ENCODE data around the gene SLC1A5. TPM values are rescaled to one million over a fixed set of nuclear protein-coding genes. Genes with fewer than 3 reads are reported as not detected.

The SLC1A5 gene
- total and polyA plus RNA-seq, 2 experiments from 2014 or later: 43.0 to 63.6 TPM

DNA sequence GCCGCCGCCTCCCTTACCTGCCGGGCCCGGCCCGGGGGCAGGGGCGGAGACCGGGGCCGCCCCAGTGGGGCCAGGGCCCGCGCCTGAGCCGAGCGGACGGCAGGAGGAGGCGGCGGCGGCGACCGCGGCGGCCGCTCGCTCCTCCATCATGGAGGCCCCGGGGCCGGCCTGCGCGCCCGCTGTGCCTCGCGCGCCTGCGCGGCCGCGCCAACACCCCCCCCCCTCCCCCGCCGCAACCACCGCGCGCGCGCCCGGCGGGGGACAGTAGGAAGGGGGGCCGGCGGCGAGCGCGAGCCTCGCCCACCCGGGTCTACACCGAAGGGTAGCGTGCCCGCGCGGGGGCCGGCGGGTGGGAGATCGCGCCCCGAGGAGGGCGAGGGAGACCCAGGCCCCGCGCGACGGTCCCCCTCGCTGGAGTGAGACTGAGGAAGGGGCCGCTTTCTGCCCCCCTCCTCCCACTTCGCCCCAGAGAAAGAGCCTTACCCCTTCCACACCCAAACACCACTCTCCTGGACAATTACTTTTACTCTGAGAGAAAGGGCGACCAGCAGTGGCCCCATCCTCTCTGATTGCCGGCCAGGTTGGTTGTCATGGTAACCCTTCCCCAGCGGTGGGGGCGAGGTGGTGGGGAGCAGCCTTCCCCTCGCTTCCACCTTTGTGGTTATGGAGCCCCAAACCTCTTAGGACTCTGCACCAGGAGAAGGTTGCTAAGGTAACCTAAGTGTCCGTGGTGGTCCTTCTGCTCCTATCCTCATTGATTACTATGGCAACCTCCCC, 41.9 kb downstream of the SLC1A5 start, which contains the start of gene STRN4:
Gene STRN4, minus strand, starts transcription at position 170 of the 777 bp plus-strand sequence. Its CDS starts 20 bp downstream, at position 150.
- Histone ChIP-seq H3K4me3 (peak within 1 kb of the TSS; percentile 100), H3K4me1 (ENCODE audit: low read depth) (no peaks in the 10 kb centered on the region), H3K36me3 (peaks cover 4% of the 10 kb centered on the region), H3K27ac (peak within 1 kb of the TSS; percentile 98), H3K27me3 (no peaks in the 10 kb centered on the region), H3K9me3 (ENCODE audit: low read depth) (no peaks in the 10 kb centered on the region)
- TF ChIP-seq, protein P1, sequence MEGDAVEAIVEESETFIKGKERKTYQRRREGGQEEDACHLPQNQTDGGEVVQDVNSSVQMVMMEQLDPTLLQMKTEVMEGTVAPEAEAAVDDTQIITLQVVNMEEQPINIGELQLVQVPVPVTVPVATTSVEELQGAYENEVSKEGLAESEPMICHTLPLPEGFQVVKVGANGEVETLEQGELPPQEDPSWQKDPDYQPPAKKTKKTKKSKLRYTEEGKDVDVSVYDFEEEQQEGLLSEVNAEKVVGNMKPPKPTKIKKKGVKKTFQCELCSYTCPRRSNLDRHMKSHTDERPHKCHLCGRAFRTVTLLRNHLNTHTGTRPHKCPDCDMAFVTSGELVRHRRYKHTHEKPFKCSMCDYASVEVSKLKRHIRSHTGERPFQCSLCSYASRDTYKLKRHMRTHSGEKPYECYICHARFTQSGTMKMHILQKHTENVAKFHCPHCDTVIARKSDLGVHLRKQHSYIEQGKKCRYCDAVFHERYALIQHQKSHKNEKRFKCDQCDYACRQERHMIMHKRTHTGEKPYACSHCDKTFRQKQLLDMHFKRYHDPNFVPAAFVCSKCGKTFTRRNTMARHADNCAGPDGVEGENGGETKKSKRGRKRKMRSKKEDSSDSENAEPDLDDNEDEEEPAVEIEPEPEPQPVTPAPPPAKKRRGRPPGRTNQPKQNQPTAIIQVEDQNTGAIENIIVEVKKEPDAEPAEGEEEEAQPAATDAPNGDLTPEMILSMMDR (IDR thresholded peaks at IDR 0.05; ENCODE audit: low read depth, low read length): no peak
- peak; percentile 58 to 75 for DNase-seq (ENCODE audit: low read depth in 1 of 2, low spot score in 1 of 2)

DNA sequence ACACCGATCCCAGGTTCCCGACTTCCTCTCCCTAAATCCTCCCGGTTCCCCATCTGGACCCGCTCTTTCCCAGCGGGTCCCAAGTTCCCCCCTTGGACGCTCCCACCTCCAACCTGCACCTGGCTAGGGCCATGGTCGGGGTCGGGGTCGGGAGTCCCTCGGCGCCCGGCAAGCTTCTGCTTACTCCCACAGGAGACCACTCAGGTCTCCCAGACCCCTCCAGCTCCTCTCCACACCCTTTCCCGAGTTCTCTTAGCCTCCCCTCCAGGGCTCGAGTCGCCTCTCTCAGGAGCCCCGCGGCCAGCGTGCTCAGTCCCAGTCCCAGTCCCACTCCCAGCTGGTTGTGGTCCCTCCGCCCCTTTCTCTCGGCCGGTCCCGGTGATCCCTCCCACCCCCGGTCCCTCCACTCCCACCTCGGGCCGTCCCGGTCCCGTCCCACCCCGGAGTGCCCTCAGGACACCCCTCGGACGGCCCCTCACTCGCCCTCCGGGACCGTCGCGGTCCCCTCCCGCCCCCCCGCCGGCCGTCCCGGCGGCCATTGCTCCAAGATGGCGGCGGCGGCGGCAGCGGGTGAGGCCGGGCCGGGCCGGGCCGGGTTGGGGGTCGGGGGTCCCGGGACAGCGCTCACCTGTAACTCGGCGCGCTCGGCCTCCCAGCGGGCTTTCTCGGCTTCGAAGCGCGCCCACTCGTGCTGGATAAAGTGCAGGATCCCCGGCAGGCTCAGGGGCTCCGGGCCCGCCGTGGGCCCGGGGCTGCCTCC, 42.7 kb downstream of the SLC1A5 start, which contains the start of gene FKRP:
Gene FKRP, plus strand, starts transcription at position 537 of the 760 bp plus-strand sequence. CDS start 9,394 bp downstream, outside the sequence.
- Histone ChIP-seq H3K27ac (peak within 1 kb of the TSS; percentile 98), H3K4me3 (peak within 1 kb of the TSS; percentile 100), H3K9me3 (ENCODE audit: low read depth) (no peaks in the 10 kb centered on the region), H3K27me3 (no peaks in the 10 kb centered on the region), H3K36me3 (peaks cover 4% of the 10 kb centered on the region), H3K4me1 (ENCODE audit: low read depth) (no peaks in the 10 kb centered on the region)
- DNase-seq (ENCODE audit: low read depth in 1 of 2, low spot score in 1 of 2): peak in 1 of 2 donors; percentile 63
- TF ChIP-seq, protein P1 (IDR thresholded peaks at IDR 0.05; ENCODE audit: low read depth, low read length): no peak

DNA sequence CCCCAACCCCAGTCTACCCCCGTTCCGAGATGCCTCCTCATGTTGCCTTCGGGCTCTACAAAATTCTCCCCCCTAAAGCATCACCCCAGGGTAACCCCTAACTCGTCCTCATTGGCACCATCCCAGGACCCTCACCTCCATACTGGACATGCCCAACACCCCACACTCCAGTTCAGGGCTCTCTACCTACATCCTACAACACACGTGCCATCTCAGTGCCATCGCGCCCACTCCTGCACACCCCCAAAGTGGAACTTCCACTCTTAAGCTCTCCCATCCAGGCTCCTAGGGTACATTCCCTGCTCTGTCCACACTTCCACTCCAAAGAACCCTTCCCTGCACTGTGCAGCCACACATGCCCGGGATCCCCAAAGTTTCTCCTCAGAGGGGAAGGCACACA, 43.4 kb downstream of the SLC1A5 start:
- H3K27ac ChIP-seq: no peak overlapping the region
- H3K36me3 ChIP-seq: peaks cover 4% of the 10 kb centered on the region
- H3K27me3 ChIP-seq: no peaks in the 10 kb centered on the region
- TF ChIP-seq, protein P1 (IDR thresholded peaks at IDR 0.05; ENCODE audit: low read depth, low read length): no peak
- no peaks in the 10 kb centered on the region for H3K4me1 ChIP-seq (ENCODE audit: low read depth)
- DNase-seq (ENCODE audit: low read depth in 1 of 2, low spot score in 1 of 2): no peak
- H3K4me3 ChIP-seq: peak overlapping the region; percentile 100
- H3K9me3 ChIP-seq (ENCODE audit: low read depth): no peaks in the 10 kb centered on the region

DNA sequence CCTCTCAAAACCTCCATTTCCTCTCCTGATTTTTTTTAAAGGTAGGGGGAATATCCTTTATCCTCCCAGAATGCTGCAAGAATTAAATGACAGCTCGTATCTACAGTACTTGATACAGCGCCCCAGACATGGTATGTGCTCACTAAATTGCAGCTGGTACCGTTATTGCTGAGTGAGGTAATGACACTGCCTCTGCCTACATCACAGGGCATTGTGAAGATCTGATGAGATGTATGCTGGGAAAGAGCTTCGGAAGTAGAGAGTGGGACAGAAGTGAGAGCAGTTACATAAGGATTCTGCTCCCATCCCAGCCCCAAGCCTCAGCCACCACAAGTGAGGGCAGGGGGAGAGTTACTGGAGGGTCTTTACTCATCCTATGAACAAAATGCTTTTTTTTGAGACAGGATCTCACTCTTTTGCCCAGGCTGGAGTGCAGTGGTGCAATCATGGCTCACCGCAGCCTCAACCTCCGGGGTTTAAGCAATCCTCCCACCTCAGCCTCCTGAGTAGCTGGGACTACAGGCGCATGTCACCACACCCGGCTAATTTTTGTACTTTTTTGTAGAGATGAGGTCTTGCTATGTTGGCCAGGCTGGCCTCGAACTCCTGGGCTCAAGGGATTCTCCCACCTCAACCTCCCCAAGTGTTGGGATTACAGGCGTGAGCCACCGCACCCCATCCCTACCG, 44.2 kb downstream of the SLC1A5 start:
- Histone ChIP-seq H3K4me3 (no peak overlapping the region), H3K4me1 (ENCODE audit: low read depth) (peaks cover 8% of the 10 kb centered on the region), H3K27ac (no peak overlapping the region), H3K9me3 (ENCODE audit: low read depth) (no peaks in the 10 kb centered on the region), H3K27me3 (no peaks in the 10 kb centered on the region), H3K36me3 (peaks cover 4% of the 10 kb centered on the region)
- TF ChIP-seq, protein P1 (IDR thresholded peaks at IDR 0.05; ENCODE audit: low read depth, low read length): no peak
- no peak for DNase-seq (ENCODE audit: low read depth in 1 of 2, low spot score in 1 of 2)

DNA sequence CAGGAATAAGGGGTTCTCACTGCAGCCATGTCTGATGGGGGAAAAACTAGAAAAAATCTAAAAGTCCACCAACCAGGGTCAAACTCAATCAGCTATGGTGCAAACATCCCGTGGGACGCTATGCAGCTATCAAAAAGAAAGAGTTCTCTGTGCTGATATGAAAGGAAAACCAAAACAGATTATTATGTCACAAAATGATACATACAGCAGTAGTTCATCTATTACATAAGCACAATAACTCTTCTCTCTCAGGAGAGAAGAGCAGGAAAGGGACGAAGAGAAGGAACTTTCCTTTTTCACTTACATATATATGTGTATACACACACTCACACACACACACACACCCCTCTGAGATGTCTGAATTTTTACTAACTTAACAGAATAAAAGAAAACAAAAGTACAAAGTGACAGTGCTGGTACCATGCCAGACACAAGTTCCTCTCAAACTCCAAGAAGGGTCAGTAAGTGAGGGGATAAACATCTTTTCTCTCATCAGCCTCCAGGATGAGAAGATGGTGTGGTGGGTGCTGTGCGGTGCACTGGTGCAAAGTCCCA, 45.4 kb downstream of the SLC1A5 start:
- TF ChIP-seq, protein P1 (IDR thresholded peaks at IDR 0.05; ENCODE audit: low read depth, low read length): no peak
- no peaks in the 10 kb centered on the region for H3K9me3 ChIP-seq (ENCODE audit: low read depth)
- H3K27ac ChIP-seq: no peak overlapping the region
- no peak overlapping the region for H3K4me3 ChIP-seq
- peaks cover 14% of the 10 kb centered on the region for H3K4me1 ChIP-seq (ENCODE audit: low read depth)
- H3K27me3 ChIP-seq: no peaks in the 10 kb centered on the region
- no peak for DNase-seq (ENCODE audit: low read depth in 1 of 2, low spot score in 1 of 2)
- no peaks in the 10 kb centered on the region for H3K36me3 ChIP-seq

Data from cardiac muscle cell (in vitro differentiated cells and primary cell).